Activated naive CD4-positive, alpha-beta T cell treated with anti-CD3 and anti-CD28 coated beads, Interleukin-2, amount 10 ng/mL, durations not matched to agents 7 days and 5 days (primary cell): ENCODE data around the gene CABP4.

Source experiments
- CTCF ChIA-PET: fragments of 350-600 bp; sonication (Branson Sonifier 250); formaldehyde crosslinking; loops from one replicate; lab custom pipeline; 2021; ENCODE audit warnings: antibody characterized with exemption; lab: Charles Lee
- DNase-seq: peaks from one replicate; pipeline ENCODE4 v3.0.0-alpha.2; 2020
- H3K27ac Mint-ChIP-seq: one replicate; pipeline ENCODE4 v1.8.0; 2021; ENCODE audit warnings: mild to moderate bottlenecking, moderate library complexity, mixed read lengths
- H3K27me3 Mint-ChIP-seq: one replicate; pipeline ENCODE4 v1.8.0; 2021; ENCODE audit warnings: mild to moderate bottlenecking, mixed read lengths
- H3K36me3 Mint-ChIP-seq: one replicate; pipeline ENCODE4 v1.8.0; 2021; ENCODE audit warnings: mixed read lengths
- H3K4me1 Mint-ChIP-seq: one replicate; pipeline ENCODE4 v1.8.0; 2021; ENCODE audit warnings: mixed read lengths
- H3K4me3 Mint-ChIP-seq: one replicate; pipeline ENCODE4 v1.8.0; 2021; ENCODE audit warnings: mild to moderate bottlenecking, moderate library complexity, mixed read lengths
- H3K9me3 Mint-ChIP-seq: one replicate; pipeline ENCODE4 v1.8.0; 2021; ENCODE audit warnings: mixed read lengths

CABP4 gene

GRCh38 chr11:67435727-67436458 lies 19.3 kb upstream of the CABP4 start:
- H3K36me3 Mint-ChIP-seq, result peaks cover 54% of the 10 kb centered on the region
- no peak for DNase-seq
- peak overlapping the region; percentile 97 for H3K27ac Mint-ChIP-seq
- H3K4me1 Mint-ChIP-seq, result peaks cover 61% of the 10 kb centered on the region
- H3K4me3 Mint-ChIP-seq, result peak overlapping the region; percentile 100
- no peaks in the 10 kb centered on the region for H3K9me3 Mint-ChIP-seq
- H3K27me3 Mint-ChIP-seq, result peaks cover 4% of the 10 kb centered on the region
- CTCF ChIA-PET, result interaction anchor here (1.8 to 6.3 kb wide), 4 partner anchors 7 to 34 kb away, joined by 5 to 36 read pairs (median 10); partner anchors contain the start of genes PPP1CA, RPS6KB2 and TBC1D10C

- no peaks in the 10 kb centered on the region for H3K9me3 Mint-ChIP-seq
- DNase-seq, result peak; percentile 80
- H3K36me3 Mint-ChIP-seq, result peaks cover 56% of the 10 kb centered on the region
- H3K27me3 Mint-ChIP-seq, result peaks cover 4% of the 10 kb centered on the region
- CTCF ChIA-PET, result interaction anchor here (1.1 to 6.3 kb wide), 6 partner anchors 8 to 48 kb away, joined by 3 to 36 read pairs (median 6); partner anchors contain the start of genes PPP1CA, RPS6KB2 and TBC1D10C
- H3K4me1 Mint-ChIP-seq, result peaks cover 65% of the 10 kb centered on the region
- H3K27ac Mint-ChIP-seq, result peak overlapping the region; percentile 97
- H3K4me3 Mint-ChIP-seq, result peak overlapping the region; percentile 100
These were observed 18.6 kb upstream of the CABP4 start for GRCh38 chr11:67436459-67437081.

GRCh38 chr11:67437082-67437808 lies 17.9 kb upstream of the CABP4 start, which contains the start of gene PTPRCAP:
Gene PTPRCAP, minus strand, starts transcription at chr11:67437682. Its CDS starts 63 bp downstream, at chr11:67437619.
- Mint-ChIP-seq H3K27ac (peak within 1 kb of the TSS; percentile 97), H3K4me3 (peak within 1 kb of the TSS; percentile 100), H3K36me3 (peaks cover 51% of the 10 kb centered on the region), H3K27me3 (peaks cover 4% of the 10 kb centered on the region), H3K9me3 (no peaks in the 10 kb centered on the region), H3K4me1 (peaks cover 65% of the 10 kb centered on the region)
- CTCF ChIA-PET, result interaction anchor here (0.6 to 6.3 kb wide), 10 partner anchors 8 to 51 kb away, joined by 3 to 36 read pairs (median 5); partner anchors contain the start of genes PPP1CA, RPS6KB2 and TBC1D10C
- DNase-seq, result peak; percentile 88

GRCh38 chr11:67437809-67438157 lies 17.4 kb upstream of the CABP4 start:
- H3K36me3 Mint-ChIP-seq, result peaks cover 48% of the 10 kb centered on the region
- no peak for DNase-seq
- H3K4me1 Mint-ChIP-seq, result peaks cover 66% of the 10 kb centered on the region
- peak overlapping the region; percentile 100 for H3K4me3 Mint-ChIP-seq
- H3K27me3 Mint-ChIP-seq, result peaks cover 4% of the 10 kb centered on the region
- H3K27ac Mint-ChIP-seq, result peak overlapping the region; percentile 97
- CTCF ChIA-PET, result interaction anchor here (0.6 to 6.3 kb wide), 14 partner anchors 9 to 70 kb away, joined by 3 to 36 read pairs (median 4); partner anchors contain the start of genes CDK2AP2, PPP1CA, RPS6KB2 and TBC1D10C
- no peaks in the 10 kb centered on the region for H3K9me3 Mint-ChIP-seq

- DNase-seq, result peak; percentile 90
- peaks cover 4% of the 10 kb centered on the region for H3K27me3 Mint-ChIP-seq
These were observed 16.8 kb upstream of the CABP4 start for GRCh38 chr11:67438158-67438902.

GRCh38 chr11:67439321-67440228 lies 15.6 kb upstream of the CABP4 start:
- peak overlapping the region; percentile 97 for H3K27ac Mint-ChIP-seq
- H3K9me3 Mint-ChIP-seq, result no peaks in the 10 kb centered on the region
- DNase-seq, result peak; percentile 70
- peaks cover 4% of the 10 kb centered on the region for H3K27me3 Mint-ChIP-seq
- peaks cover 62% of the 10 kb centered on the region for H3K4me1 Mint-ChIP-seq
- peaks cover 44% of the 10 kb centered on the region for H3K36me3 Mint-ChIP-seq
- peak overlapping the region; percentile 100 for H3K4me3 Mint-ChIP-seq
- CTCF ChIA-PET, result interaction anchor here (0.7 to 6.3 kb wide), 12 partner anchors 8 to 88 kb away, joined by 3 to 36 read pairs (median 4); partner anchors contain the start of genes PPP1CA and TBC1D10C

More at GRCh38 chr11:67438158-67438902, 16.8 kb upstream of the CABP4 start:
- H3K4me3 Mint-ChIP-seq, result peak overlapping the region; percentile 100
- CTCF ChIA-PET, result interaction anchor here (0.6 to 6.3 kb wide), 18 partner anchors 9 to 87 kb away, joined by 3 to 36 read pairs (median 4); partner anchors contain the start of genes CDK2AP2, PPP1CA and TBC1D10C
- peaks cover 48% of the 10 kb centered on the region for H3K36me3 Mint-ChIP-seq
- no peaks in the 10 kb centered on the region for H3K9me3 Mint-ChIP-seq
- peak overlapping the region; percentile 97 for H3K27ac Mint-ChIP-seq
- H3K4me1 Mint-ChIP-seq, result peaks cover 64% of the 10 kb centered on the region

- CTCF ChIA-PET, result interaction anchor here (0.7 to 6.3 kb wide), 3 partner anchors 28 to 44 kb away, joined by 3 to 36 read pairs (median 5); partner anchors contain the start of genes PPP1CA and TBC1D10C
These were observed 14.7 kb upstream of the CABP4 start for GRCh38 chr11:67440229-67441097.

GRCh38 chr11:67441098-67441563 lies 14.0 kb upstream of the CABP4 start:
- no peaks in the 10 kb centered on the region for H3K9me3 Mint-ChIP-seq
- peaks cover 35% of the 10 kb centered on the region for H3K36me3 Mint-ChIP-seq
- peak overlapping the region; percentile 100 for H3K4me3 Mint-ChIP-seq
- peak overlapping the region; percentile 72 for H3K27ac Mint-ChIP-seq
- no peak for DNase-seq
- CTCF ChIA-PET, result interaction anchor here (0.7 to 6.3 kb wide), 2 partner anchors 27 to 39 kb away, joined by 3 to 36 read pairs; partner anchors contain the start of genes PPP1CA and TBC1D10C
- H3K27me3 Mint-ChIP-seq, result peaks cover 4% of the 10 kb centered on the region
- peaks cover 67% of the 10 kb centered on the region for H3K4me1 Mint-ChIP-seq

More at GRCh38 chr11:67440229-67441097, 14.7 kb upstream of the CABP4 start:
- Mint-ChIP-seq H3K4me1 (peaks cover 65% of the 10 kb centered on the region), H3K27me3 (peaks cover 4% of the 10 kb centered on the region), H3K4me3 (peak overlapping the region; percentile 100), H3K36me3 (peaks cover 40% of the 10 kb centered on the region), H3K27ac (peak overlapping the region; percentile 97), H3K9me3 (no peaks in the 10 kb centered on the region)
- peak; percentile 70 for DNase-seq

GRCh38 chr11:67441731-67442351 lies 13.3 kb upstream of the CABP4 start:
- CTCF ChIA-PET, result interaction anchor here (6.3 kb wide), 1 partner anchor 40 kb away, joined by 36 read pairs; the partner anchor contains the start of genes PPP1CA and TBC1D10C
- Mint-ChIP-seq H3K4me1 (peaks cover 70% of the 10 kb centered on the region), H3K4me3 (peak overlapping the region; percentile 46), H3K36me3 (peaks cover 29% of the 10 kb centered on the region), H3K9me3 (no peaks in the 10 kb centered on the region), H3K27ac (peak overlapping the region; percentile 86), H3K27me3 (peaks cover 4% of the 10 kb centered on the region)
- DNase-seq, result no peak

GRCh38 chr11:67442504-67443404 lies 12.4 kb upstream of the CABP4 start:
- Mint-ChIP-seq H3K4me3 (peak overlapping the region; percentile 46), H3K36me3 (peaks cover 23% of the 10 kb centered on the region), H3K9me3 (no peaks in the 10 kb centered on the region), H3K27ac (peak overlapping the region; percentile 86), H3K27me3 (no peaks in the 10 kb centered on the region), H3K4me1 (peaks cover 79% of the 10 kb centered on the region)
- no peak for DNase-seq
- CTCF ChIA-PET, result no interaction called here
